GM12875 (cell line): Measurements from ENCODE around the gene CD1B.

Experiments
- H3K4me3 ChIP-seq: one replicate; pipeline ENCODE4 v1.5.1; 2011; ENCODE audit warnings: low read depth, low read length, control low read depth
- TF ChIP-seq, protein P1 (sequence below): IDR thresholded peaks from 2 replicates; pipeline ENCODE4 v1.5.1; 2011; ENCODE audit warnings: low read depth, mild to moderate bottlenecking, control low read depth, inconsistent platforms, low read length, moderate library complexity, borderline replicate concordance; ENCODE audit not compliant: insufficient read depth

CD1B gene

DNA sequence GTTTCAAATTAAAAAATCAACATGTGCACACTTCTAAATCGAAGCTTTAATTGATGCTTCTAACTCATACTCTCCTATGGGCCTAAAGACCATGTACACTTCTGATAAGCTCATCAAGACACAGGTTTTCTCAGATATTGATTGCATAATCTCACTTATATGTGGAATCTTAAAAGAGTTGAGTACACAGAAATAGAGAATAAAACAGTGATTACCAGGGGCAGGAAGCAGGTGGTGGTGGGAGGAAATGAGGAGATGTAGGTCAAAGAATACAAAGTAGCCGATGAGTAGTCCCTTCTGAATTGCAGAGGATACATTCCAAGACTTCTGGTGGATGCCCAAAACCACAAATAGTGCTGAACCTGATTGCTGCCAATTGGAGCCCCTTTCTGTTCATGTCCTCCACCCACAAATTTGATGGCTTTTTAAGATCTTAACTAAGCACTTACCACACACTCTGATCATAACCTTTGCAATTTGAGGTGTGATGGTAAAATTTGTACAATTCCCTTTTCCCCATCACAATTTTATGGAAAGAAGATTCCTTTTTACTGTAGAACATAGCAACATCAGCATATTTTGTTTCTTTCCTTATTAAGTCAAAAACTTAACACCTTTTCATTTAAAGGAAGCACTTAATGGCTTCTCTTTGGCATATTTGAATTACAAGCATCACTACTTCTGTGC lies 3.3 kb upstream of the CD1B start:
- H3K4me3 ChIP-seq = no peak overlapping the region
- TF ChIP-seq, protein P1, sequence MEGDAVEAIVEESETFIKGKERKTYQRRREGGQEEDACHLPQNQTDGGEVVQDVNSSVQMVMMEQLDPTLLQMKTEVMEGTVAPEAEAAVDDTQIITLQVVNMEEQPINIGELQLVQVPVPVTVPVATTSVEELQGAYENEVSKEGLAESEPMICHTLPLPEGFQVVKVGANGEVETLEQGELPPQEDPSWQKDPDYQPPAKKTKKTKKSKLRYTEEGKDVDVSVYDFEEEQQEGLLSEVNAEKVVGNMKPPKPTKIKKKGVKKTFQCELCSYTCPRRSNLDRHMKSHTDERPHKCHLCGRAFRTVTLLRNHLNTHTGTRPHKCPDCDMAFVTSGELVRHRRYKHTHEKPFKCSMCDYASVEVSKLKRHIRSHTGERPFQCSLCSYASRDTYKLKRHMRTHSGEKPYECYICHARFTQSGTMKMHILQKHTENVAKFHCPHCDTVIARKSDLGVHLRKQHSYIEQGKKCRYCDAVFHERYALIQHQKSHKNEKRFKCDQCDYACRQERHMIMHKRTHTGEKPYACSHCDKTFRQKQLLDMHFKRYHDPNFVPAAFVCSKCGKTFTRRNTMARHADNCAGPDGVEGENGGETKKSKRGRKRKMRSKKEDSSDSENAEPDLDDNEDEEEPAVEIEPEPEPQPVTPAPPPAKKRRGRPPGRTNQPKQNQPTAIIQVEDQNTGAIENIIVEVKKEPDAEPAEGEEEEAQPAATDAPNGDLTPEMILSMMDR = no peak

DNA sequence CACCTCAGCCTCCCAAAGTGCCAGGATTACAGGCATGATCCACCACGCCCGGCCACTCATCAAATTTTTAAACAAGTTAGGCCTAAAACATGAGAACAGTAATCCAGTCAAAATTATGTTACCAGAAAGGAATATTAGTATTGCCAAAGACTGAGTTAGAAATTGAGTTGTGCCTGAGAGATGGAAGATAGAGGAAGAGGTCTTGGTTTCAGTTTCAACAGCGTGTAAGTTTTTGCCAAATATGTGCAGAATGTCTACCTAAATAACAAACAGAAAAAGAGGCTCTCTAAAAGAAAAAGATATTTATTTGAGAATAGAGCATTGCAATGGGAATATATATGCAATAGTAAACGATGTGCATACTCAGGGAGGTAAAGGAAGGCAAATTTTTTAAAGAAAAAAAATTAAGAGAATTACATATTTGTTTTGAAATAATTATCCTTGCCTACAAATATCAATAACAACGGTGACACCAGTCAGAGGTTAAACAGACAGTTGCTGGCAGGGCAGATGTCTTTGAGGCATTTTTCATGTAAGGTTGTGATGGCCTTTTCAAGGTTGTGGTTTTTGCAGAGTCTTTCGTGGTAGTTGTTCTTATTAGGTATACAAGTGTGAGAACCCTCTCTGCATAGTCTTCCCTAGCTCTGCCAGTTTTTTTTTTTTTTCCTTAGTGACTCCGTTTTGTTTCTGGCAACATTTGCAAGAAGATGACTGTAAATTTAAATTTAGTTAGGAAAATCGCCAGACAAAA lies 2.2 kb upstream of the CD1B start:
- TF ChIP-seq, protein P1 = no peak
- no peak overlapping the region for H3K4me3 ChIP-seq

DNA sequence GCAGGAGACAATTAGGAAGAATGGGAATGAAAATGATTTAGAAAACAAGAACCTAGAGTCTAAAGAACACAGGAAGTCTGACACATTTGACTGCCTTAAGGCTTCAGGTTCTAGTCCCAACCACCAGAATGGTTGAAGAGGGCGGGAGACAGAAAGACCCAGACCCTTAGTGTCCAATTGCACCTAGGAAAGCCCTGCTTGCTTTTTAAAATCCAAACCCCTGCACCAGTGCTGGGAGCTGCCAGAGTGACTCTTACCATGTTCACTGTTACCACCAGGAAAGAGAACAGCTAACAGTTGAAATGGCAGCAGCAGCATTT lies 265 bp downstream of the CD1B start:
- TF ChIP-seq, protein P1 = no peak
- H3K4me3 ChIP-seq = no peak overlapping the region

DNA sequence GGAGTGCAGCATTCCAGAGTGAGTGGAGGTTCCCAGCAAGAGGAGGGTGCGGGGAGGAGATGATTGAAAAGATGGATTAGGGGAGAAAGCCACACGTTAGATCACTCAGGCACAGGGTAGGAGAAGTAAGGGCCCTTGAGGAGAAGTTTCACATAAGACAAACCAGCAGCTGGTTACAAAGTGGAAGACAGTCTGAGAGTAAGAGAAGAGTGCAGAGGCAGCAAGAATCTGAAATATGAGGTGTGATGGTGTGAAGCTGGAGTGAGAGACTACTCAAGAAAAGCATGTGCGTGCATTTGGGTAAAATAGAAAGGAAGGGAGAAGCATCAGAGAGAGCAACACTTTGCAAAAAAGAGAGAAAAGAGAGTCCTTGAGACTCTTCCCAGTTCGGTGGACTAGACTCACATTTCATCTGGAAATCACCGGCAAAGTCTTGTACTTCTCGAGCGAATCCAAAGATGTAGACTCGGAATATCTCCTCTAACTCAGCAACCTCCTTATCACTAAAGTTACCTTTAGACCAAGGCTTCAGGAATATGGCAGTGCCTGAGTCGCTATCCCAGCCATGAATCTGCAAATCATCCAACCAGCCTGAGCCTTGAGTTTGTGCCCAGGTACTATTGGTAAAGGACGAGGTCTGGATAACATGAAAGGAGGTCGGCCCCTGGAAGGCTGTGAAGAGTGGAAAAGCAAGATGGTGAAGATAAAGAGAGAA lies 783 bp downstream of the CD1B start:
- TF ChIP-seq, protein P1 = no peak
- H3K4me3 ChIP-seq = no peak overlapping the region

DNA sequence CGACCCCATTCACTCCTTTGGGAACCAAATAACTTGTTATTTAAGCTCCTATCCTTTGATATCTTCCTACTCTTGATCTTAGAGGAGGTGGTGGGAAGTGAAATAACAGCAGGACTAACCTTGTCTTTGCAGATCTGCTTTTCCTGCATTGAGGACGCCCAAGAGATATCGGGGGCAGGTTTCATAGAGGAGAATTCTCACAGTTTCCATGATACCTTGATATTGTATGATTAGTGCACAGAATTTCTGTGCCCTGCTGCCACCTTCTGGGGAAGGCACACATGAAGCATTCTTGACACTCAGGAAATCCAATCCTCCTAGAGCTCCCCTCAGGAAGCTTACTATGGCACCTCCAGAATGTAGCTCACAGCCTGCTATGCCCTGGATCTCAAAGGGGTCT lies 1.6 kb downstream of the CD1B start:
- TF ChIP-seq, protein P1 = peak; percentile 45; the same call in 1 of the 2 replicates

DNA sequence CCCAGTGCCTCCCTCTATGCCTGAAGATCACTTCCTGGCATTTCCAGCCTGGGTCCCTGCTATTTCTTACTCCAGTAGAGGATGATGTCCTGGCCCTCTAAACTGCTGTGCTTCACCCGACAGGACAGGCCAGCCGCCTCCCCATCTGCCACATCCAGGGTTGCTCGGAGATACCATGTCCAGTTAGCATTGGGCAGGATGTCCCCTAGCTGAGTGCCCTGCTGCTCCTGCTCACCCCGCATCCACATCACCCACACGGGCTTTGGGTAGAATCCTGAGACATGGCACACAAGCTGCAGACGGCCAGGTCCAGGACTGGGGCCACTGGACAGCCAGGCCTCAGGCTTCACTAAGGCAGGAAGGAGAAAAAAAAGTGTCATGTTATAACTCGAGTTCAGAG lies 2.0 kb downstream of the CD1B start:
- TF ChIP-seq, protein P1 = no peak
- no peak overlapping the region for H3K4me3 ChIP-seq

More for the DNA sequence above, 1.6 kb downstream of the CD1B start:
- no peak overlapping the region for H3K4me3 ChIP-seq
